Mesenteric fat pad (tissue), 1 donor: Measurements from ENCODE around the gene INTS3. TPM values are rescaled to one million over a fixed set of nuclear protein-coding genes. Genes with fewer than 3 reads are reported as not detected.
"Not testable (repeated sequence)": the region's sequence is repeated elsewhere in the genome, so short reads cannot be mapped to it uniquely, and the experiment has no call there.

Experiments
- DNase-seq: peaks from one replicate; pipeline ENCODE4 v3.0.0-alpha.2; 2020; ENCODE audit warnings: low spot score
- total RNA-seq: library from RNA; stranded (reverse); fragmentation: NEBNext Ultra II Directional; extraction: Animal tissue kit (Norgen Biotek cat#: 25700); gene quantifications from one replicate; pipeline ENCODE4 v1.2.1, GENCODE V29; 2021
- donor health status: DM: yes; HTN: yes; CAD: no.

The INTS3 gene
- total RNA-seq, 1 donor from 2014 or later: 36.7 TPM

DNA sequence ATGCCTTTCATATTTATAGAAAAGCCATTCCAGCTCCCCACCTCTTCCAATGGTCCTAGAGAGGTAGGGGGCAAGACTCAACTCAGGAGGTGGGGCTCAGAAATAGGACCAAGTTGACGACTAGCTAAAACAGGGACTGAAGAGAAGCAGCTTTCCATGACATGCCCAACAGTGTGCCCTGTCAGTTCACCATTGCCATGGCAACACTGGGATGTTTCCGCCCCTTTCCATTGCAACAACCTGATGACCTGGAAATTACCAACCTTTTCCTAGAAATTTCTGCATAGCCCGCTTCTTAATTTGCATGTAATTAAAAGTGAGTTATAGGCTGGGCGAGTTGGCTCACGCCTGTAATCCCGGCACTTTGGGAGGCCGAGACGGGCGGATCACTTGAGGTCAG lies 22.4 kb upstream of the INTS3 start:
- no peak for DNase-seq

GRCh38 chr1:153711026-153711425 lies 16.8 kb upstream of the INTS3 start:
- DNase-seq: no peak

DNA sequence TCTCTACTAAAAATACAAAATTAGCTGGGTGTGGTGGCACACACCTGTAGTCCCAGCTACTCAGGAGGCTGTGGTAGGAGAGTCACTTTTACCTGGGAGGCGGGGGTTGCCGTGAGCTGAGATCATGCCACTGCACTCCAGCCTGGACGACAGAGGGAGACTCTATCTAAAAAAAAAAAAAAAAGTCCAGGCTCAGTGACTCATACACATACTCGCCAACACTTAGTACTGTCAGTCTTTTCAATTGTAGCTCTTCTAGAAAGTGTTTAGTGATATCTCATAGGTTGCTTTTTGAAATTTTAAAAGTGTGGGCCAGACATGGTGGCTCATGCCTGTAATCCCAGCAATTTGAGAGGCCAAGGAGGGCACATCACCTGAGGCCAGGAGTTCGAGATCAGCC lies 11.6 kb upstream of the INTS3 start:
- DNase-seq: not testable (repeated sequence)

DNA sequence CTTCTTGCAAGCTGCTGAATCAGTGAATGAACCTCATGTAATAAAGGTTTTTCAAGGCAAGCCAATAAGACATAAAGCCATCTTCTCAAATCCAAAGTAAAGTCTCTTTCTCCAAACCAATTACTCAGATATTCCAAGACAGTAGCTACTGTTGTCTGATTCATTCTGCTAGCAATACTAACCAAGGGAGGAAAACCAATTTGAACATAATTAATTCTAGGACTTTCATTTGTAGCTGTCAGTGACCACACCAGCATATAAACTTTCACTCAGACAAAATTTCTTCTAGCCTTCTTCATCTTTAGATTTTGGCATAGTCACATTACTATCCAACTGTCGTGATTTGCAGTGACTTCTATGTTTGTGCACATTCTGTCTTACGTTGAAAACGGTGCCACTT lies 10.5 kb upstream of the INTS3 start:
- DNase-seq: no peak

DNA sequence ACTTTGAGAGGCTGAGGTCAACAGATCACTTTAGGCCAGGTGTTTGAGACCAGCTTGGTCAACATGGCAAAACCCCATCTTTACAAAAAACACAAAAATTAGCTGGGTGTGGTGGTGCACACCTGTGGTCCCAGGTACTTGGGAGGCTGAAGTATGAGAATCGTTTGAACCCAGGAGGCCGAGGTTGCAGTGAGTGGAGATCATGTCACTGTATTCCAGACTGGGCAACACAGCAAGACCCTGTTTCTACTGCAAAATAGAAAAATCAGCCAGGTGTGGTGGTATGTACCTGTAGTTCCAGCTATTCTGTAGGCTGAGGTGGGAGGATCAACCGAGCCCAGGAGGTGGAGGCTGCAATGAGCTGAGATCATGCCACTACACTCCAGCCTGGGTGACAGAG lies 4.2 kb upstream of the INTS3 start:
- no peak for DNase-seq

GRCh38 chr1:153724634-153725033 lies 3.2 kb upstream of the INTS3 start:
- DNase-seq: not testable (repeated sequence)

- no peak for DNase-seq
Measured at GRCh38 chr1:153728305-153729066, 636 bp downstream of the INTS3 start.

- no peak for DNase-seq
Measured at GRCh38 chr1:153730468-153730988, 2.7 kb downstream of the INTS3 start.

- no peak for DNase-seq
Measured at GRCh38 chr1:153733970-153734369, 6.1 kb downstream of the INTS3 start.

GRCh38 chr1:153734396-153735089 lies 6.7 kb downstream of the INTS3 start:
- no peak for DNase-seq

DNA sequence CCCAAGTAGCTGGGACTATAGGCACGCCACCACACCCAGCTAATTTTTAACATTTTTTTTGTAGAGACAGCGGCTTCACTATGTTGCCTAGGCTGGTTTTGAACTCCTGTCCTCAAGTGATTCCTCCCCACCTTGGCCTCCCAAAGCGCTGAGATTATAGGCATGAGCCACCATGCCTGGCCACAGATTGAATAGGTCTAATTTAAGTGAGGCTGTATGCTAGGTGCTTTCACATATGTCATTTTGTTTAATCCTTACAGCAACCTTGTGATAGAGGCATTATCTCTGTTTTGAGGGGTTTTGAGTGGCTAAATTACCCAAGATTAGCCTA lies 7.2 kb downstream of the INTS3 start:
- no peak for DNase-seq

GRCh38 chr1:153741986-153742385 lies 14.1 kb downstream of the INTS3 start:
- no peak for DNase-seq

DNA sequence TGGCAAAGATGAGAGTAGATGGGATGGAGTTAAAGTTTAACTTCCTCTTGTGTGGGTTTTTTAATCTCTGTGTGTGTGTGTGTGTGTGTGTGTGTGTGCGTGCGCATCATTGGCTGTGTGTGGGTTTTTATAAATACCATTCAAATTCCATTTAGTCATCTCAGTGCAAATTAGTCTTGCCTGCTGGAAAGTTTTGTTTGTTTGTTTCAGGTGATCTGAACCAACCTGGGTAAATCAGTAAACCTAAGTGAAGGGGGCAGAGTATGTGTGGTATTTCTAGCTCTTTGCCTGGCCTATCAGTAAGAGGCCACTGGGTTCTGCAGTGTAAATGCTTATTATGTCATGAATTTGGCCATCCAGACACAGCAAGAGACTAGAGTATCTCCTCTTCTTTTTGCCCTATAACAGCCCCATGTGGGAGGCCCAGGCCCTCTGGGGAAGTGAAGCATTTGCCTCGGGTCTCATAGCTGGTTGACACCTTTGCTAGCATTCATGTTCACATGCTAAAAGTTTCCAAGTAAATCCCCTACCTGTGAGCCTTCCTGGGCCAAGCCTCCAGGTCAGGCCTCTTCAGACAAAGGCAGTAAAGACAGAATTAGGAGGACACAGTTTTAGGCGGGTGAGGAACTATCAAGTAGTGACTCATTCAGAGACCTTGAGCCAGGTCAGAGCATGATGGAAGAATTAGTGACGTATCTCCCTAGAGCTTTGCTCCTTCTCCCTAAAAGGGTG lies 14.7 kb downstream of the INTS3 start:
- DNase-seq: no peak

- DNase-seq: no peak
Measured at GRCh38 chr1:153745417-153745816, 17.6 kb downstream of the INTS3 start.

GRCh38 chr1:153746174-153746573 lies 18.3 kb downstream of the INTS3 start:
- DNase-seq: no peak

- DNase-seq: no peak
Measured at GRCh38 chr1:153748903-153749302, 21.1 kb downstream of the INTS3 start.

DNA sequence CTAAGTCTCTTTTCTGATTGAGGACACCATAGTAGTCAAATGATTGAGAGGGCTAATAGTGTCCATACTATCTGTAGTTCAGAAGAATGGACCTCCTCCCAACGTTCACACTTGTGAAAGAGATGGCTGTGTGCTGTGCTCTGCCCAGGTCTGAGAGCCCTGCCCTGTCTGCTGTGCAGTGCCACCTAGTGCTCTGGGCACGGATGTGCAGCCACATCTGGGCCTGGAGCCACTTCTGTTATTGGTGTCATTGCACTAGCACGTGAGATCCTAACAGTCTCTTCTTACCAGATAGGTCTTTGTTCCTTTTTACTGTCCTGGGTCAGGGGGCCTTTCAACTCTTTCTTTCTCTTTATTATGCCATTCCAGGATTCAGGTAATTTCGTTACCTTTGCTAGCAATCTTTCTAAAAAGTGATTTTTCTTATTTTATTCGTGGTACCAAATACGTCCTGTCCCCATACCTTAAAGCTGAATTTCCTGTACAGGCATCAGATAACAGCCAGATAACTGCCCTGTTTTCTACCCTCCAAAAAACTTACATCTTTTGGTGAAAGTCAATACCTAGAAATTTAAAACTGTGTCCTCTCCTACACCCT lies 21.7 kb downstream of the INTS3 start:
- DNase-seq: peak; percentile 93

GRCh38 chr1:153750026-153750995 lies 22.5 kb downstream of the INTS3 start:
- DNase-seq: no peak

DNA sequence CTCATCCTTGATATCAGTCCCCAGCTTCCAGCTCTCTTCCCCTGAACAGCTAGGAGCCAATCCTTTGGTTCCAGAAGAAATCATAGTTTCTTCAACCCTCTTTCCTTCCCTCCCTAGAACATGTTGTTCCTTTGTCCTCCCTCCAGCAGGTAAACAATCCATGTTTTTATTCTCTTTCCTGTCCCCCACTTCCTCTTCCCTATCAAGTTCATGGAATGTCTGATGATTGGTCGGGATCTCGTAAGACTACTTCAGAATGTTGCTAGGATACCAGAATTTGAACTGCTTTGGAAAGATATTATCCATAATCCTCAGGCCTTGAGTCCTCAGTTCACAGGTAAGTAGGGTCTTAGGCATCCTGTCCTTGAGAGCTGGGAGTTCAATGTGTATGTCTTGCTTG lies 24.2 kb downstream of the INTS3 start:
- no peak for DNase-seq

DNA sequence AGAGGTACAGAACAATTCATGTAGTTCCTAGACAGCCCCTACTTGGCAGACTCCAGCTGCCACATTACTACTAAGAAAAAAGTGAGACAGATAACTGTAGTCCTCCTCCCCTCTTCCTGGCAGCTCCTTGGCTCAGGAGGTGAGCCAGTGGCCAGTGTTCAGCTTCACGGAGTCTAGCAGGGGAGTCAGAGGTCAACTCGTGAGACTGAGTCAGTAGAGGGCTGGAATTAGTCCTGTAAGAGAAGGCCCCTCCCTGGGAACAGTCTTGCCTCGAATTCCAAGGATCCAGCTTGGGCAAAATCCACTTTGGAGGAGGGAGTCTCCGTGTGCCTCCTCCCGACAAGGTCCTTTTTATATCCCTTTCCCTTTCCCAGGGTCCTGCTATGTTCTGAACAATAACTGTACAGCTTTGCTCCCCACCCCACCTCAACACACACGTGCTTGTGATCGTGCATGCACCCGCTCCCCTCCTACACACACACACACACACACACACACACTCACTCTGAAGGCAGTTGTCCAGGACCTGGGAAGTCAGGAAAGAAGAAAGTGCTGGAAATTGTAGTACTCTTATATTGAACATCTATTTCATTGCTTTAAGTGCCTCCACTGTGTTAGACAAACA lies 24.8 kb downstream of the INTS3 start:
- no peak for DNase-seq
